ENCODE results near the gene TNFAIP1.

DNA sequence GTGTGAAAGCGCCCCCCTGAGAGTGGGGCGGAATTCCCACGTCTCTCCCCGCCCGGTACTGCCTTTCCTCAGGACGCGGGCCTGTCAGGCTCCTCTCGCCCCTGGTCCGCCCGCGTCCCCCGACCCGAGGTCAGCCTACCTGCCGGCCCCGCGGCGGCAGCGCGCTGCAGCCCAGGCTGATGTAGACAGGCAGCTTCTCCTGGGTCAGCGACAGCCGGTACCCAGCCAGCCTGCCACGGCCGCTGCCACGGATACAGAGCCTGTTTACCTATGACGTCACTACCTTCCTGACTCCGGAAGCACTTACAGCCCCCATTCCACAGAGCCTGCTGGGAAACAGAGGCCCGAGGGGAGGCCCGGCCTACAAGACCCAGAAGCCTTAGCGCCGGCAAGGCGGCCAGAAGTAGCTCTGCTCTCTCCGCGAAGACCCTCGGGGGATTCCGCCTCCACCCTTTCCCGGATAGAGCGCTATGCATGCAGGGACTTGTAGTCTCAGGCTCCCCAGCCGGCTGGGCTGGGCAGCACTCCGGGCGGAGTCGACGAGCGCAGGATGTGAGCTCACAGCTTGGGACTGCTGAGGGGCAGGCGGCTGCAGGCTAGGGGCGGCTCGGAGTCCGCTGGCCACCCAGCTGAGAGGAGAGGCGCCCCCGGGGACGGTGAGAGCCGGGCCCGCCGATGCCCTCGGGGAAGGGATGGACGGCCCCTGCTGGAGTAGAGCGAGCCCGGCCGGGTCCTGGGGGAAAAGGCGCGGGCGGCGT, at the start of gene TNFAIP1, which contains the start of gene IFT20:
- peak in 3 of 4 donors; percentile 94 to 98 (median 95) for TF ChIP-seq POLR2A (IDR thresholded peaks at IDR 0.05)
- TF ChIP-seq, protein P1, sequence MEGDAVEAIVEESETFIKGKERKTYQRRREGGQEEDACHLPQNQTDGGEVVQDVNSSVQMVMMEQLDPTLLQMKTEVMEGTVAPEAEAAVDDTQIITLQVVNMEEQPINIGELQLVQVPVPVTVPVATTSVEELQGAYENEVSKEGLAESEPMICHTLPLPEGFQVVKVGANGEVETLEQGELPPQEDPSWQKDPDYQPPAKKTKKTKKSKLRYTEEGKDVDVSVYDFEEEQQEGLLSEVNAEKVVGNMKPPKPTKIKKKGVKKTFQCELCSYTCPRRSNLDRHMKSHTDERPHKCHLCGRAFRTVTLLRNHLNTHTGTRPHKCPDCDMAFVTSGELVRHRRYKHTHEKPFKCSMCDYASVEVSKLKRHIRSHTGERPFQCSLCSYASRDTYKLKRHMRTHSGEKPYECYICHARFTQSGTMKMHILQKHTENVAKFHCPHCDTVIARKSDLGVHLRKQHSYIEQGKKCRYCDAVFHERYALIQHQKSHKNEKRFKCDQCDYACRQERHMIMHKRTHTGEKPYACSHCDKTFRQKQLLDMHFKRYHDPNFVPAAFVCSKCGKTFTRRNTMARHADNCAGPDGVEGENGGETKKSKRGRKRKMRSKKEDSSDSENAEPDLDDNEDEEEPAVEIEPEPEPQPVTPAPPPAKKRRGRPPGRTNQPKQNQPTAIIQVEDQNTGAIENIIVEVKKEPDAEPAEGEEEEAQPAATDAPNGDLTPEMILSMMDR (IDR thresholded peaks at IDR 0.05): peak in 3 of 6 experiments; percentile 2 to 18 (median 14)
